Measurements from ENCODE around the gene GALK2. TPM values are rescaled to one million over a fixed set of nuclear protein-coding genes. Genes with fewer than 3 reads are reported as not detected.
"Not testable (repeated sequence)": the region's sequence is repeated elsewhere in the genome, so short reads cannot be mapped to it uniquely, and the experiment has no call there.

Gene GALK2
- total and polyA plus RNA-seq, 2 donors, result 13.9 to 35.0 TPM

- Histone ChIP-seq H3K36me3 (ENCODE audit: control insufficient read depth in 2 of 2, insufficient read depth in 2 of 2, low read length in 1 of 2) (no peaks in the 10 kb centered on the region), H3K27me3 (ENCODE audit: control insufficient read depth in 2 of 2, insufficient read depth in 1 of 2, low read length in 1 of 2) (no peaks in the 10 kb centered on the region), H3K4me1 (ENCODE audit: control insufficient read depth in 2 of 2, insufficient read depth in 2 of 2, low read length in 2 of 2) (peaks cover 3 to 5% of the 10 kb centered on the region in 2 donors), H3K27ac (ENCODE audit: low read depth in 1 of 2, low read length in 1 of 2) (peak within 1 kb of the TSS; percentile 87 to 92), H3K4me3 (ENCODE audit: low read length in 2 of 2) (peak within 1 kb of the TSS; percentile 66 to 98), H3K9me3 (ENCODE audit: control insufficient read depth in 2 of 2, insufficient read depth in 1 of 2, low read length in 1 of 2) (peaks cover 0 to 2% of the 10 kb centered on the region in 2 donors)
- under 1% methylated on average over 46 of the region's 46 CpGs for WGBS
- peak; percentile 92 to 100 (median 97) for DNase-seq (ENCODE audit: low read depth in 6 of 9, low spot score in 9 of 9)
Observed at GRCh38 chr15:49155110-49155833, 14.8 kb upstream of the GALK2 start, which contains the start of gene COPS2. Gene COPS2 (minus strand): TSS chr15:49155599. CDS start chr15:49155578, 21 bp downstream.

- DNase-seq (ENCODE audit: low read depth in 6 of 9, low spot score in 9 of 9), result peak in 3 of 9 donors; percentile 1 to 34 (median 18)
- H3K9me3 ChIP-seq (ENCODE audit: control insufficient read depth in 2 of 2, insufficient read depth in 1 of 2, low read length in 1 of 2), result peaks cover 0 to 2% of the 10 kb centered on the region in 2 donors
- peaks cover 3 to 5% of the 10 kb centered on the region in 2 donors for H3K4me1 ChIP-seq (ENCODE audit: control insufficient read depth in 2 of 2, insufficient read depth in 2 of 2, low read length in 2 of 2)
- H3K27me3 ChIP-seq (ENCODE audit: control insufficient read depth in 2 of 2, insufficient read depth in 1 of 2, low read length in 1 of 2), result no peaks in the 10 kb centered on the region
- H3K36me3 ChIP-seq (ENCODE audit: control insufficient read depth in 2 of 2, insufficient read depth in 2 of 2, low read length in 1 of 2), result no peaks in the 10 kb centered on the region
- H3K4me3 ChIP-seq (ENCODE audit: low read length in 2 of 2), result peak overlapping the region; percentile 66 to 98
- under 1% methylated on average over 26 of the region's 26 CpGs for WGBS
- peak overlapping the region; percentile 72 to 80 for H3K27ac ChIP-seq (ENCODE audit: low read depth in 1 of 2, low read length in 1 of 2)
Observed at GRCh38 chr15:49155834-49156627, 14.0 kb upstream of the GALK2 start.

- Histone ChIP-seq H3K27me3 (ENCODE audit: control insufficient read depth in 2 of 2, insufficient read depth in 1 of 2, low read length in 1 of 2) (no peaks in the 10 kb centered on the region), H3K9me3 (ENCODE audit: control insufficient read depth in 2 of 2, insufficient read depth in 1 of 2, low read length in 1 of 2) (no peaks in the 10 kb centered on the region), H3K4me1 (ENCODE audit: control insufficient read depth in 2 of 2, insufficient read depth in 2 of 2, low read length in 2 of 2) (no peaks in the 10 kb centered on the region), H3K36me3 (ENCODE audit: control insufficient read depth in 2 of 2, insufficient read depth in 2 of 2, low read length in 1 of 2) (no peaks in the 10 kb centered on the region), H3K27ac (ENCODE audit: low read depth in 1 of 2, low read length in 1 of 2) (no peak overlapping the region), H3K4me3 (ENCODE audit: low read length in 2 of 2) (no peak overlapping the region)
- WGBS, result 95% methylated on average over 1 of the region's 1 CpG
- DNase-seq (ENCODE audit: low read depth in 6 of 9, low spot score in 9 of 9), result no peak
Observed at GRCh38 chr15:49163678-49164077, 6.4 kb upstream of the GALK2 start.

GRCh38 chr15:49164865-49165264, 5.2 kb upstream of the GALK2 start:
- DNase-seq (ENCODE audit: low read depth in 6 of 9, low spot score in 9 of 9), result no peak
- no peaks in the 10 kb centered on the region for H3K36me3 ChIP-seq (ENCODE audit: control insufficient read depth in 2 of 2, insufficient read depth in 2 of 2, low read length in 1 of 2)

GRCh38 chr15:49168016-49168415, 2.0 kb upstream of the GALK2 start:
- Histone ChIP-seq H3K4me3 (ENCODE audit: low read length in 2 of 2) (no peak overlapping the region), H3K36me3 (ENCODE audit: control insufficient read depth in 2 of 2, insufficient read depth in 2 of 2, low read length in 1 of 2) (no peaks in the 10 kb centered on the region), H3K27ac (ENCODE audit: low read depth in 1 of 2, low read length in 1 of 2) (no peak overlapping the region), H3K4me1 (ENCODE audit: control insufficient read depth in 2 of 2, insufficient read depth in 2 of 2, low read length in 2 of 2) (peaks cover 3 to 8% of the 10 kb centered on the region in 2 donors), H3K9me3 (ENCODE audit: control insufficient read depth in 2 of 2, insufficient read depth in 1 of 2, low read length in 1 of 2) (no peaks in the 10 kb centered on the region), H3K27me3 (ENCODE audit: control insufficient read depth in 2 of 2, insufficient read depth in 1 of 2, low read length in 1 of 2) (no peaks in the 10 kb centered on the region)
- DNase-seq (ENCODE audit: low read depth in 6 of 9, low spot score in 9 of 9), result no peak
- WGBS, result 98% methylated on average over 3 of the region's 3 CpGs

More at GRCh38 chr15:49164865-49165264, 5.2 kb upstream of the GALK2 start:
- no peaks in the 10 kb centered on the region for H3K27me3 ChIP-seq (ENCODE audit: control insufficient read depth in 2 of 2, insufficient read depth in 1 of 2, low read length in 1 of 2)
- H3K27ac ChIP-seq (ENCODE audit: low read depth in 1 of 2, low read length in 1 of 2), result no peak overlapping the region
- no peaks in the 10 kb centered on the region for H3K9me3 ChIP-seq (ENCODE audit: control insufficient read depth in 2 of 2, insufficient read depth in 1 of 2, low read length in 1 of 2)
- no peak overlapping the region for H3K4me3 ChIP-seq (ENCODE audit: low read length in 2 of 2)
- H3K4me1 ChIP-seq (ENCODE audit: control insufficient read depth in 2 of 2, insufficient read depth in 2 of 2, low read length in 2 of 2), result peaks cover 0 to 3% of the 10 kb centered on the region in 2 donors

GRCh38 chr15:49171790-49172189, 1.7 kb downstream of the GALK2 start:
- no peak overlapping the region for H3K4me3 ChIP-seq (ENCODE audit: low read length in 2 of 2)
- no peaks in the 10 kb centered on the region for H3K9me3 ChIP-seq (ENCODE audit: control insufficient read depth in 2 of 2, insufficient read depth in 1 of 2, low read length in 1 of 2)
- DNase-seq (ENCODE audit: low read depth in 6 of 9, low spot score in 9 of 9), result no peak
- no peak overlapping the region for H3K27ac ChIP-seq (ENCODE audit: low read depth in 1 of 2, low read length in 1 of 2)
- peaks cover 3 to 8% of the 10 kb centered on the region in 2 donors for H3K4me1 ChIP-seq (ENCODE audit: control insufficient read depth in 2 of 2, insufficient read depth in 2 of 2, low read length in 2 of 2)
- peaks cover 0 to 2% of the 10 kb centered on the region in 2 donors for H3K36me3 ChIP-seq (ENCODE audit: control insufficient read depth in 2 of 2, insufficient read depth in 2 of 2, low read length in 1 of 2)
- H3K27me3 ChIP-seq (ENCODE audit: control insufficient read depth in 2 of 2, insufficient read depth in 1 of 2, low read length in 1 of 2), result no peaks in the 10 kb centered on the region
- 98% methylated on average over 12 of the region's 12 CpGs for WGBS

GRCh38 chr15:49174902-49175301, 4.9 kb downstream of the GALK2 start:
- no peak overlapping the region for H3K27ac ChIP-seq (ENCODE audit: low read depth in 1 of 2, low read length in 1 of 2)
- WGBS, result 83% methylated on average over 3 of the region's 3 CpGs
- no peaks in the 10 kb centered on the region for H3K27me3 ChIP-seq (ENCODE audit: control insufficient read depth in 2 of 2, insufficient read depth in 1 of 2, low read length in 1 of 2)
- no peaks in the 10 kb centered on the region for H3K9me3 ChIP-seq (ENCODE audit: control insufficient read depth in 2 of 2, insufficient read depth in 1 of 2, low read length in 1 of 2)
- H3K36me3 ChIP-seq (ENCODE audit: control insufficient read depth in 2 of 2, insufficient read depth in 2 of 2, low read length in 1 of 2), result peaks cover 0 to 5% of the 10 kb centered on the region in 2 donors
- peaks cover 3 to 5% of the 10 kb centered on the region in 2 donors for H3K4me1 ChIP-seq (ENCODE audit: control insufficient read depth in 2 of 2, insufficient read depth in 2 of 2, low read length in 2 of 2)
- no peak overlapping the region for H3K4me3 ChIP-seq (ENCODE audit: low read length in 2 of 2)
- no peak for DNase-seq (ENCODE audit: low read depth in 6 of 9, low spot score in 9 of 9)

GRCh38 chr15:49175582-49176397, 5.7 kb downstream of the GALK2 start:
- not testable (repeated sequence) for H3K4me3 ChIP-seq (ENCODE audit: low read length in 2 of 2); H3K4me1 ChIP-seq (ENCODE audit: control insufficient read depth in 2 of 2, insufficient read depth in 2 of 2, low read length in 2 of 2); H3K27me3 ChIP-seq (ENCODE audit: control insufficient read depth in 2 of 2, insufficient read depth in 1 of 2, low read length in 1 of 2); DNase-seq (ENCODE audit: low read depth in 6 of 9, low spot score in 9 of 9); H3K27ac ChIP-seq (ENCODE audit: low read depth in 1 of 2, low read length in 1 of 2); H3K36me3 ChIP-seq (ENCODE audit: control insufficient read depth in 2 of 2, insufficient read depth in 2 of 2, low read length in 1 of 2); H3K9me3 ChIP-seq (ENCODE audit: control insufficient read depth in 2 of 2, insufficient read depth in 1 of 2, low read length in 1 of 2)
- 96% methylated on average over 6 of the region's 6 CpGs for WGBS

All from thymus (tissue), 11 donors.